BJ (cell line): ENCODE data around the gene PHF20. TPM values are rescaled to one million over a fixed set of nuclear protein-coding genes. Genes with fewer than 3 reads are reported as not detected.

Experiments used
- CTCF ChIA-PET: fragments of 350-600 bp; formaldehyde crosslinking; extraction: SDS; loops from one replicate; lab custom pipeline; 2021; ENCODE audit warnings: antibody characterized with exemption, inconsistent platforms; lab: Yijun Ruan, JAX
- POLR2A ChIA-PET: fragments of 300-600 bp; sonication (Branson Sonifier 250); formaldehyde crosslinking; extraction: SDS; loops from one replicate; lab custom pipeline; 2021; ENCODE audit warnings: antibody characterized with exemption; lab: Charles Lee
- DNase-seq: peaks from one replicate; pipeline ENCODE4 v3.0.0-alpha.2; 2011; ENCODE audit warnings: low read depth
- H3K27me3 ChIP-seq: 2 replicates; pipeline ENCODE4 v1.6.0; 2011; ENCODE audit warnings: low read length; ENCODE audit not compliant: control insufficient read depth, insufficient read depth
- H3K36me3 ChIP-seq: 2 replicates; pipeline ENCODE4 v1.5.1; 2011; ENCODE audit warnings: low read length; ENCODE audit not compliant: control insufficient read depth, insufficient read depth
- H3K4me3 ChIP-seq: 2 replicates; pipeline ENCODE4 v1.5.1; 2011; ENCODE audit warnings: low read depth, mild to moderate bottlenecking, control low read depth, low read length
- polyA plus RNA-seq: library from polyadenylated mRNA; depleted of rRNA; stranded (reverse); fragments of >200 nt; gene quantifications from 2 replicates; pipeline ENCODE4 v1.2.3, GENCODE V29; 2011
- TF ChIP-seq, protein P1 (sequence below): IDR thresholded peaks from 2 replicates; pipeline ENCODE4 v1.5.1; 2011; ENCODE audit warnings: low read depth, mild to moderate bottlenecking, control low read depth, inconsistent platforms, low read length, moderate library complexity; ENCODE audit not compliant: insufficient read depth

PHF20 gene
- polyA plus RNA-seq, 1 experiment = 24.9 TPM

- H3K4me3 ChIP-seq = no peak overlapping the region
- peaks cover 7% of the 10 kb centered on the region for H3K27me3 ChIP-seq
- no peak for DNase-seq
- CTCF ChIA-PET = interaction anchor here (3.5 to 10.6 kb wide), 2 partner anchors 13 to 159 kb away, joined by 13 to 131 read pairs; no protein-coding TSS in a partner anchor
- POLR2A ChIA-PET = interaction anchor here (0.5 kb wide), 1 partner anchor 12 kb away, joined by 10 read pairs; no protein-coding TSS in a partner anchor
- H3K36me3 ChIP-seq = no peaks in the 10 kb centered on the region
- TF ChIP-seq, protein P1, sequence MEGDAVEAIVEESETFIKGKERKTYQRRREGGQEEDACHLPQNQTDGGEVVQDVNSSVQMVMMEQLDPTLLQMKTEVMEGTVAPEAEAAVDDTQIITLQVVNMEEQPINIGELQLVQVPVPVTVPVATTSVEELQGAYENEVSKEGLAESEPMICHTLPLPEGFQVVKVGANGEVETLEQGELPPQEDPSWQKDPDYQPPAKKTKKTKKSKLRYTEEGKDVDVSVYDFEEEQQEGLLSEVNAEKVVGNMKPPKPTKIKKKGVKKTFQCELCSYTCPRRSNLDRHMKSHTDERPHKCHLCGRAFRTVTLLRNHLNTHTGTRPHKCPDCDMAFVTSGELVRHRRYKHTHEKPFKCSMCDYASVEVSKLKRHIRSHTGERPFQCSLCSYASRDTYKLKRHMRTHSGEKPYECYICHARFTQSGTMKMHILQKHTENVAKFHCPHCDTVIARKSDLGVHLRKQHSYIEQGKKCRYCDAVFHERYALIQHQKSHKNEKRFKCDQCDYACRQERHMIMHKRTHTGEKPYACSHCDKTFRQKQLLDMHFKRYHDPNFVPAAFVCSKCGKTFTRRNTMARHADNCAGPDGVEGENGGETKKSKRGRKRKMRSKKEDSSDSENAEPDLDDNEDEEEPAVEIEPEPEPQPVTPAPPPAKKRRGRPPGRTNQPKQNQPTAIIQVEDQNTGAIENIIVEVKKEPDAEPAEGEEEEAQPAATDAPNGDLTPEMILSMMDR = no peak
Observed at GRCh38 chr20:35979544-35979943, 207.7 kb downstream of the PHF20 start.

DNA sequence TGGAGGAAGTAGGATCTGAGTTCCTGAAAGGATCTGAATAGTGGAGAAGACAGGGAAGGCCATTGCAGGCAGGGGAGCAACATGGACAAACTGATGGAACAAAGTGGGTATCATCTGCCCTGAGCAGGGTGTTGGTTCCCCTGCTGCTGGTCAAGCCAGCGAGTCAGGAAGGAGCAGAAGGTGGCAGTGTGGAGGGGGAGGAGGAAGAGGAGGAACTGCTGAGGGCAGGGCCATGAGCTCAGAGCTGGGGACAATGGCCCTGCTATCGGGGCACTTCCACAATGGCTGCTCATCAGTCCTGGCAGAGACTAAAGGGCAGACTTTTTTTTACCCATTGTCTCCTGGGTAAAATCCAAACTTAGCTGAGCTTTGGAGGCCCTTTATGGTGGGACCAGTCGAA lies 210.2 kb downstream of the PHF20 start:
- Histone ChIP-seq H3K36me3 (no peaks in the 10 kb centered on the region), H3K27me3 (peaks cover 7% of the 10 kb centered on the region), H3K4me3 (no peak overlapping the region)
- CTCF ChIA-PET = interaction anchor here (1.5 to 10.6 kb wide), 3 partner anchors 10 to 156 kb away, joined by 9 to 131 read pairs (median 13); partner anchors contain the start of gene SCAND1
- DNase-seq = no peak
- TF ChIP-seq, protein P1 = no peak
- POLR2A ChIA-PET = no interaction called here

DNA sequence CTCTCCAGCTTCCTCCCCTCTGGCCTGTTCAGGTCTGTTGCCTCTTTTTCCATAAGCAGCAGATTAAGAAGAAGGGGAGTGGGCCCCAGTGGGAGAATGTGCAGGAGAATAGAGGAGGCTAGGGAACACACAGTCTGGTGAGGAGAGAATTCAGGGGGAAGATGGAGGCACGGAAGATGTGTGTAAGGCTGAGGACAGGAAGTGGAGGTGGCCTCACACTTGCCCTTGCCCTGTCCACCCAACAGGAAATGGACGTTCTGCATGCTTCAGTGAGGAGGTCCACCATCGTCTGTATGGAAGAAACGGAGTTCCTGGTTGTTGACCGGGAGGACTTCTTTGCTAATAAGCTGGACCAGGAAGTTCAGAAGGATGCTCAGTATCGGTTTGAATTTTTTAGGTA lies 212.6 kb downstream of the PHF20 start:
- POLR2A ChIA-PET = no interaction called here
- TF ChIP-seq, protein P1 = no peak
- Histone ChIP-seq H3K4me3 (no peak overlapping the region), H3K27me3 (peaks cover 7% of the 10 kb centered on the region), H3K36me3 (no peaks in the 10 kb centered on the region)
- DNase-seq = no peak
- CTCF ChIA-PET = interaction anchor here (0.9 to 14.7 kb wide), 5 partner anchors 8 to 172 kb away, joined by 3 to 498 read pairs (median 7); partner anchors contain the start of gene SCAND1

DNA sequence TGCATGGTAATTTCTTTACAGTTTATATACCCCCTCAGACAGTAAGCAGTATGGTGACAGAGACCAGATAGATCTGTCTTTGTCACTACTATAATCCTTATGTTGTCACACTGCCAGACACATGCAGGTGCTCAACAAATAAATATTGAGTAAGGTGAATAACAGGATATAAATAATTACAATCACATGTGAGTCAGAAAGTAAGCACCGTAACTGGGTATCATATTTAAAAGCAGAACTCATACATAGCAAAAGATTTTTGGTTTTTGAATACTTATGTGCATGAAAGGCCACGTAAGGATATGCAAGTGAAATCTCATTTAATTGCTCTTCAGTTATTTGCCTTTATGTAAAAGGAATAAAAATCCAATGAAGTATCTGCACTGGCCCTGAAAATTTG lies 214.0 kb downstream of the PHF20 start:
- POLR2A ChIA-PET = no interaction called here
- no peak for DNase-seq

GRCh38 chr20:35988910-35989463 lies 217.2 kb downstream of the PHF20 start:
- ChIA-PET CTCF (interaction anchor here (1.0 to 14.7 kb wide), 6 partner anchors 8 to 451 kb away, joined by 3 to 498 read pairs (median 9); partner anchors contain the start of gene SCAND1), POLR2A (no interaction called here)
- DNase-seq = no peak
- H3K27me3 ChIP-seq = no peaks in the 10 kb centered on the region
- no peak overlapping the region for H3K4me3 ChIP-seq
- no peaks in the 10 kb centered on the region for H3K36me3 ChIP-seq
- TF ChIP-seq, protein P1 = no peak

More for the DNA sequence above, 214.0 kb downstream of the PHF20 start:
- CTCF ChIA-PET = interaction anchor here (10.6 to 14.7 kb wide), 2 partner anchors 6 to 157 kb away, joined by 131 to 498 read pairs; no protein-coding TSS in a partner anchor
- Histone ChIP-seq H3K36me3 (no peaks in the 10 kb centered on the region), H3K27me3 (peaks cover 4% of the 10 kb centered on the region), H3K4me3 (no peak overlapping the region)
- TF ChIP-seq, protein P1 = no peak
